HL-60 (cell line): Measurements from ENCODE around the gene ZC3H12C.

ENCODE experiments used
- POLR2AphosphoS5 ChIP-seq: IDR thresholded peaks from 2 replicates; pipeline ENCODE4 v1.6.1; 2012; ENCODE audit warnings: low read depth
- TF ChIP-seq, protein P1 (sequence below): IDR thresholded peaks from one replicate; pipeline ENCODE4 v1.5.1; 2011; ENCODE audit warnings: low read length, control low read depth, inconsistent platforms; ENCODE audit not compliant: insufficient read depth

GRCh38 chr11:110190885-110191284 lies 97.7 kb downstream of the ZC3H12C start:
- no peak for TF ChIP-seq POLR2AphosphoS5
- TF ChIP-seq, protein P1, sequence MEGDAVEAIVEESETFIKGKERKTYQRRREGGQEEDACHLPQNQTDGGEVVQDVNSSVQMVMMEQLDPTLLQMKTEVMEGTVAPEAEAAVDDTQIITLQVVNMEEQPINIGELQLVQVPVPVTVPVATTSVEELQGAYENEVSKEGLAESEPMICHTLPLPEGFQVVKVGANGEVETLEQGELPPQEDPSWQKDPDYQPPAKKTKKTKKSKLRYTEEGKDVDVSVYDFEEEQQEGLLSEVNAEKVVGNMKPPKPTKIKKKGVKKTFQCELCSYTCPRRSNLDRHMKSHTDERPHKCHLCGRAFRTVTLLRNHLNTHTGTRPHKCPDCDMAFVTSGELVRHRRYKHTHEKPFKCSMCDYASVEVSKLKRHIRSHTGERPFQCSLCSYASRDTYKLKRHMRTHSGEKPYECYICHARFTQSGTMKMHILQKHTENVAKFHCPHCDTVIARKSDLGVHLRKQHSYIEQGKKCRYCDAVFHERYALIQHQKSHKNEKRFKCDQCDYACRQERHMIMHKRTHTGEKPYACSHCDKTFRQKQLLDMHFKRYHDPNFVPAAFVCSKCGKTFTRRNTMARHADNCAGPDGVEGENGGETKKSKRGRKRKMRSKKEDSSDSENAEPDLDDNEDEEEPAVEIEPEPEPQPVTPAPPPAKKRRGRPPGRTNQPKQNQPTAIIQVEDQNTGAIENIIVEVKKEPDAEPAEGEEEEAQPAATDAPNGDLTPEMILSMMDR, result no peak
